ENCODE data around the gene GDF11.

Gene GDF11

GRCh38 chr12:55742719-55743405 lies at the start of gene GDF11:
GDF11 (plus strand) TSS chr12:55743122; CDS start chr12:55743317, 195 bp downstream.
- peak; percentile 46 for DNase-seq

- DNase-seq = no peak
These were observed 49.4 kb upstream of the GDF11 start for GRCh38 chr12:55693323-55694187.

GRCh38 chr12:55694188-55694515 lies 48.8 kb upstream of the GDF11 start:
- no peak for DNase-seq

GRCh38 chr12:55694651-55695050 lies 48.3 kb upstream of the GDF11 start:
- no peak for DNase-seq

- no peak for DNase-seq
These were observed 47.6 kb upstream of the GDF11 start for GRCh38 chr12:55695349-55695748.

GRCh38 chr12:55696141-55696540 lies 46.8 kb upstream of the GDF11 start:
- no peak for DNase-seq

DNA sequence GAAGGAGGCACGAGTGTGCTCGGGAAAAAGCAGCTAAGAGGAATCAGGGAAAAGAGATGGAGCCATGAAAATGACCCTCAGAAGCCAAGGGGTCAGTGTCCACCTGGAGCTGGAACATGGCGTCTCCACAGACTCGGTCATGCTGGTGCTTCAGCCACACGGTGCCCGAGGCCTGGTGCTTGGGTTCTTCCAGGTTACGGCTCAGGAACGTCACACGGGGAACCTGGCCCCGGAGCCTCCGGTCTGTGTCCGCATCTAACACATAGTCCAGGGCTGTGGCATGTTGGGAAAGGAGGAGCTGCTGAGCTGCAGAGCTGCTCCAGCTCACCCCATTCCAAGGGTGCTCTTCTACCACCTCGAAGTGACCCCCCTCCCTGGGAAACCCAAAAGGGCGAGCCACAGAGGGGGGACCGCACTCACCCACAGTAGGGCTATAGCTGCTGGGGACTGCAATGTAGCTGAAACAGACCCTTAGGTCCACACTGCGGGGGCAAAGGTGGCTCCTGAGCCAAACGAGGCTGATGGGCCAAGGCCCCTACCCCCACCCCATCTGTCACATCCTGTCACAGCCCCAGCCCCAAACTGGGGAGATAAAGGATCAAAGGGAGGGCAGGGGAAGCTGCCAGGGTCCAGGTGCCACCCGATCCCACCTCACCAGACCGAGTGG lies 46.0 kb upstream of the GDF11 start:
- no peak for DNase-seq

GRCh38 chr12:55697686-55698085 lies 45.2 kb upstream of the GDF11 start:
- no peak for DNase-seq

GRCh38 chr12:55698241-55698955 lies 44.5 kb upstream of the GDF11 start:
- DNase-seq = no peak

DNA sequence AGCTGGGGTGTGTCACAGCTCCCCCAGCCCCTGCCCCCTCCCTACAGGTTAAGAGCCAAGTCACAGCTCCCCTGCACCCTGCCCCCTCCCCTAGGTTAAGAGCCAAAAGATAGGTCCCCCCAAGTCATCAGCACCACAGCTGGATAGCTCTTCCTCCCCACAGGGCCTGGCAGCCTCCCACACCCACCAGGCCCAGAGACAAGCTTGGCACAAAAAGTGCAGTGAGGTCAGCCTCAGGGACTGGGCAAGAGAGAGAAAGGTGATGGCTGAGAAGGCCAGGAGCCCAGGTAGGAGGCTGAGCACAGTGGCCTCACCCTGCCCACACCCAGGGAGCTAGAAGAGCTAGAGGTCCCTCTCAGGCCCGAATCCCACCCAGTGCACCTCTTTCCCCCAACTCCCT lies 44.0 kb upstream of the GDF11 start:
- DNase-seq = no peak

DNA sequence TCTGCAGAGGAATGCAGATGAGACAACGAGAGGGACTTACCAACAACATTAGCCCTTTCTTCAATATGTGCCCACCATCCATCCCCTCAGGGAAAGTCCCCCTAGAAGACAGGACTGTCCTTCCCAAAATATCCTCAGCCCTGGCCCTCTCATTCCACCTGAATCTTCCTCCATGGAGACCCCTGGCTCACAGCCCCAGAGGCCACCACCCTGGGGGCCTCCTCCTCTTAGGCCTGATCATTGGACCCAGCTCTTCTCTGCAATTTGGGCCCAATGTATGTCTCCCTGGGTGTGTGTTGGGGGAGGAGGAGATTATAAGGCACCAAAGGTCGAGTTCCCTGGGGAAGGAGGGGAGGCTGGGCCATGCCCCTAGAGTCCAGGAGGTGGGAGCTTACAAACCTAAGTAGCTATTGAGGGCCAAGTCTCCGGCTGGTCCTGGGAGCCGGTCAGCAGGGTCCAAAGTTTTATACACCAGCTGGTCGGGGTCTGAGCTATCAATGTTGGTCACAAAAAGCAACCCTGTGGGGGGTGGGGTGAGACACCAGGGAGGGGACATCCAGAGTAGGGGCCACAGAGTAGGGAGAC lies 43.4 kb upstream of the GDF11 start:
- DNase-seq = no peak

DNA sequence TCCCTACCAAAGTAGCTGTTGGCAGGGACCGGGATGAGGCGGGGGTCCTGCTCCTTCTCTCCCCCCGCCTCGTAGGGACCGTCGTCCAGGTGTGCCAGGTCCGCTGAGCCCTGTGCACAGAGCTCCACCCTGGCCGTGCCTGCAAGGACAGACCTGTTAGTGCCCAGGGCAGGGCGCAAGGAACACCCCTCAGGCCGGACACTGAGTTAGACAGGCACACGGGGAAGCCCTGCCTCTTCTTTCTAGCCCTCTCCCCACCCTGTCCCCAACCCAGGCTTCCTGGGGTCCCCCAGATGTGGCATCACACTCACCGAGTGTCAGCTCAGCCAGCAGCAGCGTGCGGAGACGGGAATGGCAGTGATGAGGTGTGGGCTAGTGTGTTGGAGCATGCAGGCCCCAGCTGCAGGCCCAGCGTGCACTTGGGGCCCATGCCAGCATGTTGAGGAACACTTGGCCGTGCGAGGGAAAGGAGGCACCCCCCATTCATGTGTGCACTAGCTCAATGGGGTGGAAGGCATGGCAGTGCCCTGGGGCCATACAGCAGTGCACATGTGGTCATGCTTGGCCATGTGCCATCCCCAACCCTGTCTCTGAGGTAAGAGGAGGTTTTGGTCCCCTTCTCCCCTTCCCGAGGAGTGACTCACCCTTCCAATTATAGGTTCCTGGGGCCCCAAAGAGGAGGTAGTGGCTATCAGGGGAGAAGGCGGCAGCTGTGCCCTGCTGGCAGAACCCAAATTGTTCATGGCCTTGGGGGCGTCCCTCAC lies 42.5 kb upstream of the GDF11 start:
- peak; percentile 75 for DNase-seq

DNA sequence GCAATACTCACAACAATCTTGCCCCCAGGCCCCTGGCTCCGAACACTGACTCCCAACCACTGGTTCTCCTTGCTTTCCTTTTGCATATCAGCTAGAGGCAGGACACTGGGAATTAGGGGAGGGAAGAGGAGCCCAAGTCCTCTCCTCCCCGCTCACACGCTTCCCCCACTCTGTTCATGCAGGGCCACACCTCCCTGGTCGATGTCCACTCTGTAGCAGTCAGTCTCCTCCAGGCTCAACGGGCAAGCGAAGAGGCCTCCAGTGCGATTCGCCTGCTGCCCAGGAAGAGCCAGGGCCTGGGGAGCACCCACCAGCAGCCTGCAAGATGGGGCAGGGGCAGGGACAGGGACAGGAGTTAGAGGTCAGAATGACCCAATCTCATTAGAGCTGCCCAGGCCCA lies 40.1 kb upstream of the GDF11 start:
- no peak for DNase-seq

DNA sequence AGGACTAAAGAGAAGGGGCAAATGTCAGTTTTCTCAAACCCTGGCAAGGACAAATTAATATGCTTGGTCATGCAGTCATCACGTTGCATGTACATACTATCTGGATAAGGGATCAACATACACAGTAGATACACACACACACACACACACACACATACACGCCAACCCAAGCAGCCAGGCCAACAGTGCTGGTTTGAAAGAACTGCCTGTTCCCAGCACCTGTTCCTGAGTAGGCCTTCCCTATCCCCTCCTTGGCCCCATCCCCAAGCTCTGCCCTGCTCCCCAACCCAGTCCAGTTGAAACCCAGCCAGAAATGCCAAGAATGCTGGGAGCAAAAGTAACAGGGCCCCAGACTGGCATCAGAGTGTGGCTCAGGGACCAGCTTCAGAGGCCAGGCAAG lies 39.6 kb upstream of the GDF11 start:
- no peak for DNase-seq

- DNase-seq = no peak
These were observed 38.8 kb upstream of the GDF11 start for GRCh38 chr12:55703901-55704761.

DNA sequence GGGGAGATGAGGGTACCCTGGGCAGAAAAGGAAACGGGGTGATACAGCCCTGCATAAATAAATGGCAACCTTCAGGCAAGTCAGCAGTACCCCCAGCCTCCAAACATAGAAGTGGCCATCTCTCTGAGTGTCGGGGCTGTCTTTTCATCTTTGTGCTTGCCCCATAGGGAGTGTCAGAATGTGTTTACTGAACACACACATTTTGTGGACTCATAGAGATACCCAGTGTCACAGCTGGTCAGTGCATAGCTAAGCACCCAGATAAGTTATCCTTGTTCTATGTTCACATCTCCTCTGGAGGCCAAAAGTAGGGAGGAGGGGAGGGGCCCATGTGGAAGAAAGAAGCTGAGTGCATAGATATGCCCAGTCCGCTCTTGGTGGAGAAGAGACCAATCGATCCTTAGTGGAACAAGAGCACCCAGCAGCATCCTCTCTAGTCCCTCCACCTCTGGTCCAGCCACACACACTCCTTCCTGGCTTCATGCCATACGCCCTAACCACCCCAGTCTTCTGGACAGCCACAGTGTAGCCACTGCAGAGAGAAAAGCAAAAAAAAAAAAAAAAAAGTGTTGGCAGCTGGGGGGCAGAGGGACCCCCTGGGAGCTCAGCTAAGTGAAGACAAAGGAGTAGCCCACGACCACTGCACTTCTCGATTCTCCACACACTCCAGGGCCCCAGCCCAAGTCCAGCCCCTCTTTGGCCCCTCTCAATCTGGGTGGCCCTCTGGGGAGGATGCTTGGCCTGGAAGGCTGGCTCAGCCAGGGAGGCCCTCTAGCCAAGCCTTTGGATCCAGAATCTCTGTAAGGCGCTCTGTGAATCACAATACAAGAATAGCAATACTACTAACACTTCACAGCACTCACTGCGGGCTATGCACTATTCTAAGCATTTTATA lies 37.9 kb upstream of the GDF11 start:
- no peak for DNase-seq

GRCh38 chr12:55705782-55706402 lies 37.0 kb upstream of the GDF11 start:
- no peak for DNase-seq

- DNase-seq = no peak
These were observed 36.2 kb upstream of the GDF11 start for GRCh38 chr12:55706568-55707218.

DNA sequence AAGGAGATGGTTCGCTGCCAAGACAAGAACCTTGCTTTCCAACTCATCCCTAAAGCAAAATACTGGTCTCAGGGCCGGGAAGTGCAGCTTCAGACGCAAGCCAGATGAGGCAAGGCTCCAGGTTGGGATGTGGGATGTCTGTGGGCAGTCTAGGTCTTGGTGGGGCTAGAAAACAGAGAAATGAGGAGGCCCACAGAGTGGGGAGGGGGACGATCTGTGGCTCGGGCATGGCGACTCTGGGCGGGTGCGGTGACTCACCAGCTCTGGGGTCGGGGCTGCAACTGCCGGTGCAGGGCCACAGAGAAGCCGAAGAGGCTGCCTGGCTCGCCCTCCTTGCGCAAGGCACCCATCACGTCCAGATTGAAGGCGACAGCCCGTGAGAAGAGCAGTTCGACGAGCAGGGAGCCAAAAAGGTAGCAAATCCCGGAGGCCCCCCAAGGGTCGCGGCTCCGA lies 35.7 kb upstream of the GDF11 start:
- DNase-seq = peak; percentile 59

All from MV-4-11 (cell line).